SU-DHL-6 (cell line): ENCODE results near the gene PCAT7.

ENCODE experiments used
- EZH2phosphoT487 ChIP-seq: fragments of 200-600 bp; sonication (generic), shearing (Covaris generic); conservative IDR thresholded peaks from 2 replicates; pipeline ENCODE4 v1.6.1; 2018; ENCODE audit warnings: mild to moderate bottlenecking, antibody characterized with exemption, low read length, moderate library complexity, mixed read lengths
- TF ChIP-seq, protein P1 (sequence below): fragments of 200-600 bp; sonication (generic); IDR thresholded peaks from one replicate; pipeline ENCODE4 v1.5.1; 2017; ENCODE audit warnings: antibody characterized with exemption, mild to moderate bottlenecking, low read length, moderate library complexity; ENCODE audit not compliant: insufficient read depth, poor library complexity, severe bottlenecking

- no peak for TF ChIP-seq EZH2phosphoT487
- TF ChIP-seq, protein P1, sequence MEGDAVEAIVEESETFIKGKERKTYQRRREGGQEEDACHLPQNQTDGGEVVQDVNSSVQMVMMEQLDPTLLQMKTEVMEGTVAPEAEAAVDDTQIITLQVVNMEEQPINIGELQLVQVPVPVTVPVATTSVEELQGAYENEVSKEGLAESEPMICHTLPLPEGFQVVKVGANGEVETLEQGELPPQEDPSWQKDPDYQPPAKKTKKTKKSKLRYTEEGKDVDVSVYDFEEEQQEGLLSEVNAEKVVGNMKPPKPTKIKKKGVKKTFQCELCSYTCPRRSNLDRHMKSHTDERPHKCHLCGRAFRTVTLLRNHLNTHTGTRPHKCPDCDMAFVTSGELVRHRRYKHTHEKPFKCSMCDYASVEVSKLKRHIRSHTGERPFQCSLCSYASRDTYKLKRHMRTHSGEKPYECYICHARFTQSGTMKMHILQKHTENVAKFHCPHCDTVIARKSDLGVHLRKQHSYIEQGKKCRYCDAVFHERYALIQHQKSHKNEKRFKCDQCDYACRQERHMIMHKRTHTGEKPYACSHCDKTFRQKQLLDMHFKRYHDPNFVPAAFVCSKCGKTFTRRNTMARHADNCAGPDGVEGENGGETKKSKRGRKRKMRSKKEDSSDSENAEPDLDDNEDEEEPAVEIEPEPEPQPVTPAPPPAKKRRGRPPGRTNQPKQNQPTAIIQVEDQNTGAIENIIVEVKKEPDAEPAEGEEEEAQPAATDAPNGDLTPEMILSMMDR, result no peak
Measured at GRCh38 chr9:94619026-94619425, 64.1 kb downstream of the PCAT7 start.
